ENCODE data around the gene SIRPG.

Gene SIRPG

GRCh38 chr20:1588533-1589460 is 68.8 kb downstream of the SIRPG start:
- DNase-seq, result no peak

GRCh38 chr20:1587781-1588532 is 69.6 kb downstream of the SIRPG start:
- no peak for DNase-seq

GRCh38 chr20:1579488-1579887 is 78.1 kb downstream of the SIRPG start:
- DNase-seq, result no peak
